ENCODE measurements around the gene CD69. TPM values are rescaled to one million over a fixed set of nuclear protein-coding genes. Genes with fewer than 3 reads are reported as not detected.
"Not testable (repeated sequence)": the region's sequence is repeated elsewhere in the genome, so short reads cannot be mapped to it uniquely, and the experiment has no call there.

Gene CD69
- total RNA-seq, 1 experiment from 2014 or later, result not detected

GRCh38 chr12:9719790-9720189, 40.9 kb downstream of the CD69 start:
- DNase-seq (ENCODE audit: low spot score), result no peak

GRCh38 chr12:9718968-9719367, 41.7 kb downstream of the CD69 start:
- no peak for DNase-seq (ENCODE audit: low spot score)

GRCh38 chr12:9717070-9717925, 43.4 kb downstream of the CD69 start:
- no peak for DNase-seq (ENCODE audit: low spot score)

GRCh38 chr12:9713032-9713558, 47.6 kb downstream of the CD69 start:
- DNase-seq (ENCODE audit: low spot score), result not testable (repeated sequence)

GRCh38 chr12:9711664-9712063, 49.0 kb downstream of the CD69 start:
- DNase-seq (ENCODE audit: low spot score), result no peak

GRCh38 chr12:9710584-9711375, 49.9 kb downstream of the CD69 start:
- no peak for DNase-seq (ENCODE audit: low spot score)

- DNase-seq (ENCODE audit: low spot score), result no peak
These were observed 51.8 kb downstream of the CD69 start for GRCh38 chr12:9708853-9709252.

GRCh38 chr12:9707864-9708808, 52.6 kb downstream of the CD69 start:
- peak; percentile 38 for DNase-seq (ENCODE audit: low spot score)

GRCh38 chr12:9707356-9707755, 53.3 kb downstream of the CD69 start:
- no peak for DNase-seq (ENCODE audit: low spot score)

GRCh38 chr12:9706086-9706685, 54.5 kb downstream of the CD69 start:
- no peak for DNase-seq (ENCODE audit: low spot score)

GRCh38 chr12:9704561-9704960, 56.1 kb downstream of the CD69 start:
- not testable (repeated sequence) for DNase-seq (ENCODE audit: low spot score)

Other genes with a start within 250 kb of the CD69 start
- not detected in 2 replicates for gene KLRB1, start 153.0 kb downstream of the CD69 start, total RNA-seq (2014; rRNA removed; shearing (Covaris generic))
- 0.62 and 0.69 TPM in 2 replicates for gene CLEC2D, start 91.2 kb downstream of the CD69 start, total RNA-seq (2014; rRNA removed; shearing (Covaris generic))
- gene CLECL1, start 27.8 kb downstream of the CD69 start, total RNA-seq (2014; rRNA removed; shearing (Covaris generic)), result not detected in 2 replicates
- gene KLRF1, start 66.6 kb upstream of the CD69 start, total RNA-seq (2014; rRNA removed; shearing (Covaris generic)), result not detected in 2 replicates
- 19.7 and 22.7 TPM in 2 replicates for gene CLEC2B, start 108.5 kb upstream of the CD69 start, total RNA-seq (2014; rRNA removed; shearing (Covaris generic))
- not detected in 2 replicates for gene KLRF2, start 120.6 kb upstream of the CD69 start, total RNA-seq (2014; rRNA removed; shearing (Covaris generic))
- not detected in 2 replicates for gene CLEC2A, start 171.5 kb upstream of the CD69 start, total RNA-seq (2014; rRNA removed; shearing (Covaris generic))
- 0.07 TPM in 1 of 2 replicates, not detected in the other for gene CLEC12A, start 210.5 kb upstream of the CD69 start, total RNA-seq (2014; rRNA removed; shearing (Covaris generic))
- not detected in 2 replicates for gene CLEC1B, start 238.2 kb upstream of the CD69 start, total RNA-seq (2014; rRNA removed; shearing (Covaris generic))
- 0.05 TPM in 1 of 2 replicates, not detected in the other for gene CLEC12B, start 249.7 kb upstream of the CD69 start, total RNA-seq (2014; rRNA removed; shearing (Covaris generic))